Panc1 (cell line): ENCODE data around the gene SMPX.
"Not testable (repeated sequence)": the region's sequence is repeated elsewhere in the genome, so short reads cannot be mapped to it uniquely, and the experiment has no call there.

Experiments
- CTCF ChIP-seq: fragments of 450-650 bp; IDR thresholded peaks from 2 replicates; pipeline ENCODE4 v1.5.1; 2017; ENCODE audit warnings: mild to moderate bottlenecking
- POLR2AphosphoS5 ChIP-seq: IDR thresholded peaks from 2 replicates; pipeline ENCODE4 v1.6.1; 2012; ENCODE audit warnings: mild to moderate bottlenecking, low read depth, low read length, moderate library complexity
- SIN3A ChIP-seq: IDR thresholded peaks from 2 replicates; pipeline ENCODE4 v1.6.1; 2012; ENCODE audit warnings: low read depth, mild to moderate bottlenecking, low read length, moderate library complexity, borderline replicate concordance; ENCODE audit not compliant: insufficient read depth
- TCF7L2 ChIP-seq: IDR thresholded peaks from 2 replicates; pipeline ENCODE4 v1.6.1; 2011; ENCODE audit warnings: mild to moderate bottlenecking, low read depth, low read length, inconsistent platforms

- not testable (repeated sequence) for TF ChIP-seq CTCF, POLR2AphosphoS5, SIN3A, TCF7L2
Measured at GRCh38 chrX:21773036-21773435, 15.1 kb upstream of the SMPX start.
